Natural killer cell (primary cell): ENCODE data around the gene FN3K. TPM values are rescaled to one million over a fixed set of nuclear protein-coding genes. Genes with fewer than 3 reads are reported as not detected.

ENCODE experiments used
- ATAC-seq, 3 donors: fragments of 150-1000 bp in 2 of 3; fragments of 200-7000 bp in 1 of 3; cut with Tn5 transposase; 1 replicate in 1 of 3; 2 replicates in 2 of 3; pipeline ENCODE4 v1.10.0; 2021; ENCODE audit warnings: mild to moderate bottlenecking in 2 of 3, moderate library complexity in 2 of 3
- DNase-seq, 2 donors: peaks; one replicate each; pipeline versions ENCODE4 v3.0.0 to v3.0.0-alpha.2; 2013 to 2021; ENCODE audit warnings: mixed read lengths in 1 of 2
- H3K27ac ChIP-seq: one replicate; pipeline ENCODE4 v1.5.1; 2013; ENCODE audit warnings: mild to moderate bottlenecking, low read length
- H3K27me3 ChIP-seq: one replicate; pipeline ENCODE4 v1.6.1; 2013; ENCODE audit warnings: low read length; ENCODE audit not compliant: control insufficient read depth, insufficient read depth
- H3K36me3 ChIP-seq: one replicate; pipeline ENCODE4 v1.6.1; 2013; ENCODE audit warnings: low read length; ENCODE audit not compliant: control insufficient read depth, insufficient read depth
- H3K4me1 ChIP-seq: one replicate; pipeline ENCODE4 v1.6.1; 2013; ENCODE audit warnings: low read length; ENCODE audit not compliant: control insufficient read depth, insufficient read depth
- H3K4me3 ChIP-seq: one replicate; pipeline ENCODE4 v1.5.1; 2013; ENCODE audit warnings: low read length
- H3K9me3 ChIP-seq: one replicate; pipeline ENCODE4 v1.6.1; 2013; ENCODE audit warnings: low read length; ENCODE audit not compliant: control insufficient read depth, insufficient read depth
- H3K27ac Mint-ChIP-seq, 2 donors: one replicate each; pipeline ENCODE4 v1.8.0; 2022; ENCODE audit warnings: mild to moderate bottlenecking in 2 of 2, mixed read lengths in 2 of 2, moderate library complexity in 1 of 2
- H3K27me3 Mint-ChIP-seq, 2 donors: one replicate each; pipeline ENCODE4 v1.8.0; 2022; ENCODE audit warnings: low read depth in 2 of 2, mixed read lengths in 2 of 2
- H3K36me3 Mint-ChIP-seq: one replicate; pipeline ENCODE4 v1.8.0; 2022; ENCODE audit warnings: mixed read lengths
- H3K4me1 Mint-ChIP-seq, 2 donors: one replicate each; pipeline ENCODE4 v1.8.0; 2022; ENCODE audit warnings: mixed read lengths in 2 of 2
- H3K4me3 Mint-ChIP-seq: one replicate; pipeline ENCODE4 v1.8.0; 2022; ENCODE audit warnings: mild to moderate bottlenecking, moderate library complexity, mixed read lengths
- H3K9me3 Mint-ChIP-seq, 2 donors: one replicate each; pipeline ENCODE4 v1.8.0; 2022; ENCODE audit warnings: mixed read lengths in 2 of 2
- CTCF ChIP-seq: fragments of 200-600 bp; IDR thresholded peaks from one replicate; pipeline ENCODE4 v1.8.0; 2022; ENCODE audit warnings: antibody characterized with exemption
- WGBS: methylation state at CpG from one replicate; pipeline ENCODE4 v1.1.7; 2013; ENCODE audit warnings: missing lambda C conversion rate; ENCODE audit not compliant: insufficient coverage; 5-methylcytosine and 5-hydroxymethylcytosine counted together
- intact Hi-C: fragments of 100-400 bp; cut with micrococcal nuclease; formaldehyde crosslinking; loops from one replicate; pipeline ENCODE4 v1.14.2; 2022
- total RNA-seq, 4 donors: library from RNA; stranded (reverse); fragments of 120-200 nt in 1 of 4; gene quantifications; one replicate each; pipeline versions ENCODE4 v1.2.3 to v1.2.4, GENCODE V29; 2013 to 2022

FN3K gene
- total RNA-seq, 3 donors from 2014 or later (not counting 1 experiment from before 2014, with no cell fraction given) = 4.9 to 6.1 (median 5.5) TPM

GRCh38 chr17:82723169-82723807 lies 12.1 kb upstream of the FN3K start:
- TF ChIP-seq CTCF = no peak
- H3K27ac ChIP-seq = no peak overlapping the region
- H3K4me1 Mint-ChIP-seq = peaks cover under 1 to 6% of the 10 kb centered on the region in 2 donors
- no peaks in the 10 kb centered on the region for H3K4me1 ChIP-seq
- H3K36me3 Mint-ChIP-seq = peaks cover 11% of the 10 kb centered on the region
- intact Hi-C loops = no loop called here
- no peak overlapping the region for H3K27ac Mint-ChIP-seq
- no peaks in the 10 kb centered on the region for H3K27me3 Mint-ChIP-seq
- no peak overlapping the region for H3K4me3 Mint-ChIP-seq
- H3K27me3 ChIP-seq = no peaks in the 10 kb centered on the region
- H3K36me3 ChIP-seq = peaks cover 38% of the 10 kb centered on the region
- no peaks in the 10 kb centered on the region for H3K9me3 ChIP-seq
- no peaks in the 10 kb centered on the region for H3K9me3 Mint-ChIP-seq
- ATAC-seq = no peak
- H3K4me3 ChIP-seq = no peak overlapping the region
- 96% methylated on average over 26 of the region's 26 CpGs for WGBS
- DNase-seq = no peak

- peaks cover 11% of the 10 kb centered on the region for H3K36me3 Mint-ChIP-seq
- Histone ChIP-seq H3K9me3 (no peaks in the 10 kb centered on the region), H3K4me3 (no peak overlapping the region), H3K4me1 (no peaks in the 10 kb centered on the region), H3K27me3 (no peaks in the 10 kb centered on the region), H3K36me3 (peaks cover 27% of the 10 kb centered on the region), H3K27ac (no peak overlapping the region)
- DNase-seq (no peak), ATAC-seq (no peak)
- no peak overlapping the region for H3K27ac Mint-ChIP-seq
- intact Hi-C loops = no loop called here
- no peak for TF ChIP-seq CTCF
- no peak overlapping the region for H3K4me3 Mint-ChIP-seq
- 98% methylated on average over 10 of the region's 10 CpGs for WGBS
- peaks cover 0 to 6% of the 10 kb centered on the region in 2 donors for H3K4me1 Mint-ChIP-seq
- no peaks in the 10 kb centered on the region for H3K27me3 Mint-ChIP-seq
- H3K9me3 Mint-ChIP-seq = no peaks in the 10 kb centered on the region
Observed at GRCh38 chr17:82726427-82726826, 9.0 kb upstream of the FN3K start.

GRCh38 chr17:82729479-82730260 lies 5.7 kb upstream of the FN3K start:
- Histone ChIP-seq H3K27ac (no peak overlapping the region), H3K36me3 (peaks cover 17% of the 10 kb centered on the region), H3K27me3 (no peaks in the 10 kb centered on the region), H3K9me3 (peaks cover 6% of the 10 kb centered on the region), H3K4me1 (peaks cover under 1% of the 10 kb centered on the region), H3K4me3 (no peak overlapping the region)
- TF ChIP-seq CTCF = no peak
- ATAC-seq (peak in 1 of 3 donors; percentile 24), DNase-seq (no peak)
- peaks cover 0 to 5% of the 10 kb centered on the region in 2 donors for H3K4me1 Mint-ChIP-seq
- no peak overlapping the region for H3K4me3 Mint-ChIP-seq
- H3K27me3 Mint-ChIP-seq = peaks cover 0 to 2% of the 10 kb centered on the region in 2 donors
- intact Hi-C loops = no loop called here
- peaks cover 0 to 5% of the 10 kb centered on the region in 2 donors for H3K9me3 Mint-ChIP-seq
- 90% methylated on average over 48 of the region's 48 CpGs for WGBS
- no peak overlapping the region for H3K27ac Mint-ChIP-seq
- peaks cover 10% of the 10 kb centered on the region for H3K36me3 Mint-ChIP-seq
